ENCODE results near the gene NPAS3. TPM values are rescaled to one million over a fixed set of nuclear protein-coding genes. Genes with fewer than 3 reads are reported as not detected.

Gene NPAS3
- total RNA-seq, 1 experiment from 2014 or later = not detected

DNA sequence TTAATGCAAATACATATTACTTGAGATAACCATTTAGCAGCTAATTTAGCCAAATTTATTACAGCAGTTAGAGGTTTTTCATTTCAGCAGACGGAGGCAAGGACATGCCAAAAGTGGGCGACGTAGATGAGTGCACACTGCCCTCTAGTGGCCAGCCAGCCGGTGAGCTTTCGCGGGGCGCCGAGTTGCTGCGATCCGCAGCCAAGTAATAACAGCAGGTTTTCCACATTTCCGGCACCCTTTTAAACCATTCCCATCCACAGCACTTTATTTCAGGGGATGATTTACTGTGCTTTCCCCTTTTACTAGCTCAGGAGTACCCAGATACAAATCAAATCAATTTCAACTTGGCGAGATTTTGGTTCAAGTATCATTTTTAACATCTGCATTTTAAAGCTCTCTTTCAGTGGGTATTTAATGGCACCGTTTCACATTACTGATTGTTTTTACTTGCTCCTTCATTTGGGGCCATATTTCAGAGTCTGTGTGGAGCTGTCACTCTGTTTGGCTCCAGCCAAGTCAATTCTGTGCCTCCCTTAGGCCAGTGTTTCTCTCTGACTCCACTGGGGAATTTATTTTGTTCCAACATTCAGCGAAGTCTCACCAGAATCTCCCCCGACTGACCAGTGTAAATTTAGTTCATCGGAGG, 854.2 kb downstream of the NPAS3 start:
- TF ChIP-seq CTCF (conservative IDR thresholded peaks at IDR 0.05) (peak; percentile 86), EZH2 (IDR thresholded peaks at IDR 0.05; ENCODE audit: low read depth) (no peak)
- Histone ChIP-seq H3K27me3 (ENCODE audit: insufficient read depth, low read depth) (no peaks in the 10 kb centered on the region), H2AFZ (peak overlapping the region; percentile 70), H3K27ac (no peak overlapping the region), H3K9me3 (ENCODE audit: insufficient read depth, low read depth) (no peaks in the 10 kb centered on the region), H3K4me3 (peak overlapping the region; percentile 40; the same call in 1 of the 2 replicates), H3K79me2 (ENCODE audit: low read depth) (no peaks in the 10 kb centered on the region), H3F3A (ENCODE audit: insufficient read depth, low read depth) (no peaks in the 10 kb centered on the region), H3K36me3 (ENCODE audit: low read depth) (no peaks in the 10 kb centered on the region), H3K4me2 (peak overlapping the region; percentile 66), H4K20me1 (ENCODE audit: insufficient read depth) (no peaks in the 10 kb centered on the region), H3K4me1 (replicated peaks; ENCODE audit: insufficient read depth) (no peaks in the 10 kb centered on the region; the same call in 1 of the 2 replicates), H3K9me2 (ENCODE audit: insufficient read depth) (no peaks in the 10 kb centered on the region)
- ChIA-PET CTCF (interaction anchor here (0.8 to 1.2 kb wide), 2 partner anchors 13 to 651 kb away, joined by 3 to 4 read pairs; no protein-coding TSS in a partner anchor), POLR2A (ENCODE audit: unreplicated experiment) (interaction anchor here (0.5 kb wide), 1 partner anchor 1530 kb away, joined by 3 read pairs; no protein-coding TSS in a partner anchor)
- BruUV-seq (replicated peaks) = no TSS peak
- peak; percentile 37 to 61 for DNase-seq
- intact Hi-C loops (cut with micrococcal nuclease; ENCODE audit: unreplicated experiment) = loop anchor here (2.0 to 5.0 kb wide), 4 partner anchors 316 to 1216 kb away; no protein-coding TSS in a partner anchor

GRCh38 chr14:33793398-33794110, 854.9 kb downstream of the NPAS3 start:
- H3K9me3 ChIP-seq (ENCODE audit: insufficient read depth, low read depth) = no peaks in the 10 kb centered on the region
- H3K27me3 ChIP-seq (ENCODE audit: insufficient read depth, low read depth) = no peaks in the 10 kb centered on the region
- CTCF ChIA-PET = interaction anchor here (0.7 to 0.8 kb wide), 2 partner anchors 310 to 652 kb away, joined by 3 to 4 read pairs; no protein-coding TSS in a partner anchor
- H3K79me2 ChIP-seq (ENCODE audit: low read depth) = no peaks in the 10 kb centered on the region
- intact Hi-C loops (cut with micrococcal nuclease; ENCODE audit: unreplicated experiment) = loop anchor here (2.0 to 5.0 kb wide), 4 partner anchors 316 to 1217 kb away; no protein-coding TSS in a partner anchor
- TF ChIP-seq CTCF (conservative IDR thresholded peaks at IDR 0.05) (no peak), EZH2 (IDR thresholded peaks at IDR 0.05; ENCODE audit: low read depth) (no peak)
- no peaks in the 10 kb centered on the region for H3K9me2 ChIP-seq (ENCODE audit: insufficient read depth)
- DNase-seq = no peak
- POLR2A ChIA-PET (ENCODE audit: unreplicated experiment) = no interaction called here
- no peaks in the 10 kb centered on the region; the same call in 1 of the 2 replicates for H3K4me1 ChIP-seq (replicated peaks; ENCODE audit: insufficient read depth)
- no peak overlapping the region for H3K4me3 ChIP-seq
- no peaks in the 10 kb centered on the region for H3K36me3 ChIP-seq (ENCODE audit: low read depth)
- H2AFZ ChIP-seq = no peak overlapping the region
- no peak overlapping the region for H3K4me2 ChIP-seq
- H3F3A ChIP-seq (ENCODE audit: insufficient read depth, low read depth) = no peaks in the 10 kb centered on the region
- no peaks in the 10 kb centered on the region for H4K20me1 ChIP-seq (ENCODE audit: insufficient read depth)
- no TSS peak for BruUV-seq (replicated peaks)
- no peak overlapping the region for H3K27ac ChIP-seq

- CTCF ChIA-PET = interaction anchor here (0.7 kb wide), 1 partner anchor 37 kb away, joined by 3 read pairs; no protein-coding TSS in a partner anchor
- Histone ChIP-seq H3K4me1 (replicated peaks; ENCODE audit: insufficient read depth) (no peaks in the 10 kb centered on the region; the same call in 1 of the 2 replicates), H3K4me2 (no peak overlapping the region), H3K27ac (no peak overlapping the region), H3K36me3 (ENCODE audit: low read depth) (no peaks in the 10 kb centered on the region), H2AFZ (no peak overlapping the region), H3K27me3 (ENCODE audit: insufficient read depth, low read depth) (no peaks in the 10 kb centered on the region), H3K4me3 (no peak overlapping the region), H3K9me2 (ENCODE audit: insufficient read depth) (no peaks in the 10 kb centered on the region), H3K9me3 (ENCODE audit: insufficient read depth, low read depth) (no peaks in the 10 kb centered on the region), H3K79me2 (ENCODE audit: low read depth) (no peaks in the 10 kb centered on the region), H3F3A (ENCODE audit: insufficient read depth, low read depth) (no peaks in the 10 kb centered on the region), H4K20me1 (ENCODE audit: insufficient read depth) (no peaks in the 10 kb centered on the region)
- TF ChIP-seq CTCF (conservative IDR thresholded peaks at IDR 0.05) (no peak), EZH2 (IDR thresholded peaks at IDR 0.05; ENCODE audit: low read depth) (no peak)
- POLR2A ChIA-PET (ENCODE audit: unreplicated experiment) = no interaction called here
- intact Hi-C loops (cut with micrococcal nuclease; ENCODE audit: unreplicated experiment) = loop anchor here (5.0 kb wide), 2 partner anchors 318 to 432 kb away; no protein-coding TSS in a partner anchor
- no TSS peak for BruUV-seq (replicated peaks)
- no peak for DNase-seq
These were observed 856.2 kb downstream of the NPAS3 start for GRCh38 chr14:33794791-33795305.
